GM12872 (cell line): ENCODE results near the gene CEMIP2.

Experiments
- CTCF ChIP-seq: IDR thresholded peaks from 3 replicates; pipeline ENCODE4 v1.5.1; 2011; ENCODE audit warnings: low read depth, mild to moderate bottlenecking, low read length, moderate library complexity; ENCODE audit not compliant: insufficient read depth

CEMIP2 gene

GRCh38 chr9:71672573-71672972, 95.7 kb downstream of the CEMIP2 start:
- no peak for TF ChIP-seq CTCF

GRCh38 chr9:71671289-71671688, 97.0 kb downstream of the CEMIP2 start:
- TF ChIP-seq CTCF = no peak

- TF ChIP-seq CTCF = no peak
Measured at GRCh38 chr9:71670121-71670520, 98.2 kb downstream of the CEMIP2 start.

GRCh38 chr9:71669284-71669995, 98.9 kb downstream of the CEMIP2 start:
- no peak for TF ChIP-seq CTCF

- no peak for TF ChIP-seq CTCF
Measured at GRCh38 chr9:71668717-71669116, 99.6 kb downstream of the CEMIP2 start.

GRCh38 chr9:71665247-71665646, 103.1 kb downstream of the CEMIP2 start:
- no peak for TF ChIP-seq CTCF

- no peak for TF ChIP-seq CTCF
Measured at GRCh38 chr9:71664566-71664965, 103.7 kb downstream of the CEMIP2 start.

GRCh38 chr9:71663931-71664459, 104.3 kb downstream of the CEMIP2 start:
- TF ChIP-seq CTCF = no peak
